Measurements from ENCODE around the gene PCLAF. TPM values are rescaled to one million over a fixed set of nuclear protein-coding genes. Genes with fewer than 3 reads are reported as not detected.

Gene PCLAF
- total and polyA plus RNA-seq, 2 of the 8 experiments (the other 6 are each of a cell fraction or from before 2014, with no cell fraction given), result 76.2 to 124 TPM

DNA sequence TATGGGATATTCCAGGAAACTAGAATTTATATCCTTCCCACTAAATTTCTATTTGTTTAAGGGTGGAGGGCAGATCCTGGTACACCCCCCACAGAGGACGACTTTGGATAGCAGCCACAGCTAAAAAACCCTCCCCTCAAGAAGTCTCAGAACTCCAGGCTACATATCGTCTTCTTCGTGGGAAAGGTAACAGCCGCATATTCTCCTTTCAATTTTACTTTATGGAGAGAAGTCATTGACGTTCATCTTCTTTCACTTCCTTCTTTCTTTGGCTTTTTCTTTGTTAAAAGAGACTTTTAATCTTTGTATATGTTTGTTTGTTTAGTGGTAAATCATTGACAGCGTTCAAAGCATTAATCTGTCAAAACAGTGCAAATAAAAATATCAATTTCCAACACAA, 42.7 kb upstream of the PCLAF start:
- Histone ChIP-seq H3K4me3 (ENCODE audit: extremely low read depth in 1 of 4, insufficient read depth in 2 of 4, low read depth in 3 of 4, low read length in 4 of 4) (no peak overlapping the region), H2AFZ (ENCODE audit: low read length) (no peak overlapping the region), H2AK5ac (ENCODE audit: low read depth, low read length) (no peak overlapping the region), H2BK120ac (replicated peaks; ENCODE audit: low read depth, low read length) (no peak overlapping the region), H3K4me1 (replicated peaks in 1 of 4; ENCODE audit: control insufficient read depth in 3 of 4, insufficient read depth in 4 of 4, low read length in 3 of 4) (no peaks in the 10 kb centered on the region), H3K14ac (ENCODE audit: insufficient read length) (no peak overlapping the region), H3K79me2 (ENCODE audit: control insufficient read depth in 1 of 2, insufficient read depth in 2 of 2, low read length in 2 of 2) (no peaks in the 10 kb centered on the region), H3K79me1 (ENCODE audit: low read depth, low read length) (no peaks in the 10 kb centered on the region), H4K20me1 (replicated peaks in 1 of 2; ENCODE audit: control insufficient read depth in 1 of 2, insufficient read depth in 2 of 2, low read length in 2 of 2) (peaks cover 0 to 2% of the 10 kb centered on the region in 2 experiments), H4K5ac (ENCODE audit: insufficient read length, low read depth, low read length) (no peak overlapping the region), H3K18ac (ENCODE audit: extremely low read depth, low read length) (no peak overlapping the region), H3K23me2 (ENCODE audit: low read depth, low read length) (no peaks in the 10 kb centered on the region), H4K91ac (replicated peaks; ENCODE audit: insufficient read length, low read length) (no peak overlapping the region), H3K27ac (ENCODE audit: low read depth, low read length) (no peak overlapping the region), H3K9ac (replicated peaks in 1 of 4; ENCODE audit: extremely low read depth in 1 of 4, low read depth in 3 of 4, low read length in 3 of 4) (no peak overlapping the region), H3K9me3 (ENCODE audit: insufficient read depth in 2 of 2, low read depth in 1 of 2, low read length in 1 of 2) (no peaks in the 10 kb centered on the region), H3K23ac (ENCODE audit: insufficient read length) (no peak overlapping the region), H3K56ac (replicated peaks; ENCODE audit: insufficient read length, low read depth, low read length) (no peak overlapping the region), H2BK20ac (ENCODE audit: low read length) (no peak overlapping the region), H2BK5ac (ENCODE audit: low read depth, low read length) (no peak overlapping the region), H4K8ac (ENCODE audit: extremely low read depth, insufficient read depth, low read length) (no peak overlapping the region), H2BK15ac (ENCODE audit: low read length) (no peak overlapping the region), H3K4ac (replicated peaks; ENCODE audit: insufficient read length, low read depth, low read length) (no peak overlapping the region), H3K4me2 (ENCODE audit: insufficient read depth in 1 of 2, low read depth in 2 of 2, low read length in 2 of 2) (no peak overlapping the region), H2BK12ac (ENCODE audit: low read depth, low read length) (no peak overlapping the region), H3K36me3 (ENCODE audit: control insufficient read depth in 2 of 4, insufficient read depth in 4 of 4, low read length in 3 of 4) (peaks cover 0 to 4% (median 1%) of the 10 kb centered on the region in 4 experiments; a peak in 3 of 8 replicates), H3K27me3 (replicated peaks in 1 of 4; ENCODE audit: control insufficient read depth in 3 of 4, extremely low read depth in 1 of 4, insufficient read depth in 3 of 4, low read length in 3 of 4) (no peaks in the 10 kb centered on the region; a peak in 1 of 7 replicates)
- TF ChIP-seq CHD1 (IDR thresholded peaks at IDR 0.05; ENCODE audit: low read depth, low read length) (no peak), YY1 (IDR thresholded peaks at IDR 0.05; ENCODE audit: low read depth, low read length) (no peak), ZNF274 (IDR thresholded peaks at IDR 0.05; ENCODE audit: borderline replicate concordance, extremely low read depth, low read length) (no peak), NANOG (IDR thresholded peaks at IDR 0.05; ENCODE audit: insufficient read depth, low read depth, low read length, poor library complexity, severe bottlenecking) (no peak), TCF12 (IDR thresholded peaks at IDR 0.05; ENCODE audit: low read depth, low read length) (no peak), SIRT6 (IDR thresholded peaks at IDR 0.05; ENCODE audit: low read length) (no peak), SIX5 (IDR thresholded peaks at IDR 0.05; ENCODE audit: low read depth, low read length) (no peak), EZH2 (IDR thresholded peaks at IDR 0.05; ENCODE audit: low read depth, low read length, severe bottlenecking) (no peak), EP300 (IDR thresholded peaks at IDR 0.05; ENCODE audit: borderline replicate concordance in 1 of 2, low read depth in 2 of 2, low read length in 2 of 2) (no peak), CHD2 (IDR thresholded peaks at IDR 0.05; ENCODE audit: low read length) (no peak), GABPA (IDR thresholded peaks at IDR 0.05; ENCODE audit: borderline replicate concordance, insufficient read depth, low read length) (no peak), JUN (IDR thresholded peaks at IDR 0.05; ENCODE audit: low read depth, low read length) (no peak)
- TF ChIP-seq, protein P1, sequence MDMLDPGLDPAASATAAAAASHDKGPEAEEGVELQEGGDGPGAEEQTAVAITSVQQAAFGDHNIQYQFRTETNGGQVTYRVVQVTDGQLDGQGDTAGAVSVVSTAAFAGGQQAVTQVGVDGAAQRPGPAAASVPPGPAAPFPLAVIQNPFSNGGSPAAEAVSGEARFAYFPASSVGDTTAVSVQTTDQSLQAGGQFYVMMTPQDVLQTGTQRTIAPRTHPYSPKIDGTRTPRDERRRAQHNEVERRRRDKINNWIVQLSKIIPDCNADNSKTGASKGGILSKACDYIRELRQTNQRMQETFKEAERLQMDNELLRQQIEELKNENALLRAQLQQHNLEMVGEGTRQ (IDR thresholded peaks at IDR 0.05; ENCODE audit: low read length), result no peak
- no peak for DNase-seq (ENCODE audit: low read depth in 1 of 2, low spot score in 2 of 2)
- WGBS, 2 experiments (ENCODE audit: extremely low coverage in 1 of 2, insufficient coverage in 1 of 2, insufficient read length in 1 of 2, insufficient replicate concordance in 2 of 2, low coverage in 1 of 2, low lambda C conversion rate in 2 of 2, missing lambda C conversion rate in 1 of 2), result 93% methylated on average over 6 of the region's 6 CpGs; no CpG with 5 or more reads in 1 of the 2 experiments
- CTCF ChIA-PET (ENCODE audit: partially characterized antibody), result no interaction called here
- no peak for FAIRE-seq
- POLR2A ChIA-PET (ENCODE audit: partially characterized antibody), result no interaction called here

Measured in H1 (cell line).